Measurements from ENCODE around the gene MEGF11.

The MEGF11 gene

DNA sequence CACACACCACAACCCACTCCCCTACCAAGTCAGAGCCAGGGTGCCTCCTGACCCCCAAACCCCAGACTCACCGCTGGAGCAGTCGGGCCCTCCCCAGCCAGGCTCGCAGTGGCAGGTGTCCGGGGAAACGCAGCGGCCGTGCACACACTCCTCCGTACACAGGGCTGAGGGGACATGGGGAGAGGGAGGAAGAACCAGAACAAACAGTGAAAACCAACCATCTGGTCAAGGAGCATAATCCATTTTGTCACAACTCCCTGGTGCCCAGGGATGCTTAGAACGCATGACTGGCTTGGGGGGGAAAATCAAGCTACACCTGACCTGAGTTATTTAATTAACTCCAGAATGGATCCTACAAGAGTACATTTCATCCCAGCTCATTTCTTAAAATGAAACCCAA, 159.2 kb downstream of the MEGF11 start:
- TF ChIP-seq HDGF (IDR thresholded peaks at IDR 0.05; ENCODE audit: borderline replicate concordance) (no peak), FOXK2 (IDR thresholded peaks at IDR 0.05) (no peak), SP1 (IDR thresholded peaks at IDR 0.05) (no peak), BHLHE40 (IDR thresholded peaks at IDR 0.05; ENCODE audit: borderline replicate concordance) (no peak), ARNT (IDR thresholded peaks at IDR 0.05) (no peak), NFRKB (IDR thresholded peaks at IDR 0.05) (no peak)
- TF ChIP-seq, protein P1, sequence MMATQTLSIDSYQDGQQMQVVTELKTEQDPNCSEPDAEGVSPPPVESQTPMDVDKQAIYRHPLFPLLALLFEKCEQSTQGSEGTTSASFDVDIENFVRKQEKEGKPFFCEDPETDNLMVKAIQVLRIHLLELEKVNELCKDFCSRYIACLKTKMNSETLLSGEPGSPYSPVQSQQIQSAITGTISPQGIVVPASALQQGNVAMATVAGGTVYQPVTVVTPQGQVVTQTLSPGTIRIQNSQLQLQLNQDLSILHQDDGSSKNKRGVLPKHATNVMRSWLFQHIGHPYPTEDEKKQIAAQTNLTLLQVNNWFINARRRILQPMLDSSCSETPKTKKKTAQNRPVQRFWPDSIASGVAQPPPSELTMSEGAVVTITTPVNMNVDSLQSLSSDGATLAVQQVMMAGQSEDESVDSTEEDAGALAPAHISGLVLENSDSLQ (IDR thresholded peaks at IDR 0.05), result no peak
- ChIA-PET CTCF (no interaction called here), POLR2A (no interaction called here)
- no peak for DNase-seq (ENCODE audit: extremely low spot score)

DNA sequence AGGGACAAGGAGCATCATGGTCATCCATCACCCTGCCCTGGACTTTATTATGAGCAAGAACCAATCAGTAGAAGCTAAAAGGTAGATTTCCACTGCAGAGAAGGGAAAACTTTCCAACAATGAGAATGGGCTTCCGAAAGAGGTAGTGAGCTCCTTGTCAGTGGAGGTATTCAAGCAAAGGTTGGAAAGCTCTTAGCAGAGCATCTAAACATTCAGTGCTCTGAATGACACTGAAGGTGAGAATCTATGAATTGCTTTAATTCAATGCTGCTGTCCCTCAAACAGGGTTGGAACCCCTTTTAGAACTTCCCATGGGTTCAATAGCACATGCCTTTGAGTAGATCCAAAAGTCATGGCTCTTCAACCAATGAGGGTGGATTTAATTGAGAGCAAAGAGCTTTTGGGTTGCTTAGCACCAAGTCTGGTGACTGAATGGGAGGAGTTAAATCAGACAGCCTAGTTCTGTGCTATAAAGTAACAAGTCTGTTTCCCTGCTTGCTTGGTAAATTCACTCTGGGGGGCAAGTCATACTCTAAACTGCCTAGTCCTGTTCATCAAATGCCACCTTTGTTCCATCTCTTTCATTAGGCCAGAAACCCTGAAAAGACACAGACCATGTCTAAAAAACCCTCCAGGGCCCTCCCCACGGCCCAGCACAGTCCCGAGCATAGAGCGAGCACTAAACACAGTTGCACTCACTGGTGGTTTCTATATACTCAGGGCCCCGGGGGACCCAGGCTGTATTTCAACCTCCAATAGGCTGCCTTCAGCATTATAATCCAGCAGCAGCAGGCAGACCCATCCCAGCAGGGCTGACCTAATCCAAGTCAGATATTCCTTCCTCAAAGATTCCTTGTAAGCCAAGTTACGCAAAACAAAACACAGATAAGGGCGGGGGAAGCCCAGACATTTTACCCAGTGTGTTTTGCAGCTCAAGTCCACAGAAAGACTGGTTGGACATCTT, 161.2 kb downstream of the MEGF11 start:
- CTCF ChIA-PET, result interaction anchor here (0.6 kb wide), 1 partner anchor 163 kb away, joined by 3 read pairs; no protein-coding TSS in a partner anchor
- no peak for DNase-seq (ENCODE audit: extremely low spot score)

DNA sequence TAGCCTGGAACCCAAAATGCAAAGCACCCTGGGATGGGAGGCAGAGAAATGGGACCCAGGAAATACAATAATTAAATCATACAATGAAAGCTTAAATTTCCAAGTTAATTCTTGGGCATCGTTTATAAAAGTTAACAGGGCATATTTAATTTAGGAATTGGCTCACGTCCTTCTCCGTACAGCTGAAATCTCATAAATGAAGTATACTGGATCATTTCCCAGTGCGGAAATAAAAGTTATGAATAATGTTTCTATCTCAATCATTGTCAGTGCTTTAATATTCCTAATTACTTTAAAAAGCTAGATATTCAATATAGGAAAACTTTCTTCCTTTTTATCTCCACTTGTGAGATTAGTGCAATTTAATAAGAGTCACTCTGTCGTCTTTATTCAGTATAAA, 164.0 kb downstream of the MEGF11 start:
- DNase-seq (ENCODE audit: extremely low spot score), result no peak
- ChIA-PET CTCF (no interaction called here), POLR2A (no interaction called here)
- TF ChIP-seq LEF1 (IDR thresholded peaks at IDR 0.05; ENCODE audit: borderline replicate concordance), result no peak
- no peak for TF ChIP-seq HDGF (IDR thresholded peaks at IDR 0.05; ENCODE audit: borderline replicate concordance)
- TF ChIP-seq ZNF384 (IDR thresholded peaks at IDR 0.05), result no peak
- no peak for TF ChIP-seq FOXM1 (IDR thresholded peaks at IDR 0.05; ENCODE audit: borderline replicate concordance)
- no peak for TF ChIP-seq FOXK2 (IDR thresholded peaks at IDR 0.05)
- TF ChIP-seq ARNT (IDR thresholded peaks at IDR 0.05), result no peak
- TF ChIP-seq TARDBP (IDR thresholded peaks at IDR 0.05), result no peak
- no peak for TF ChIP-seq SUZ12 (IDR thresholded peaks at IDR 0.05)
- TF ChIP-seq, protein P1 (IDR thresholded peaks at IDR 0.05), result no peak

More for the DNA sequence above, 161.2 kb downstream of the MEGF11 start:
- no peak for TF ChIP-seq TARDBP (IDR thresholded peaks at IDR 0.05)
- TF ChIP-seq FOXK2 (IDR thresholded peaks at IDR 0.05), result no peak
- TF ChIP-seq LEF1 (IDR thresholded peaks at IDR 0.05; ENCODE audit: borderline replicate concordance), result no peak
- TF ChIP-seq CTBP1 (IDR thresholded peaks at IDR 0.05; ENCODE audit: borderline replicate concordance), result no peak
- no peak for TF ChIP-seq ELF4 (IDR thresholded peaks at IDR 0.05)
- no peak for TF ChIP-seq FOXA1 (IDR thresholded peaks at IDR 0.05)
- no peak for TF ChIP-seq L3MBTL2 (conservative IDR thresholded peaks at IDR 0.05)
- TF ChIP-seq SP1 (IDR thresholded peaks at IDR 0.05), result no peak
- no peak for TF ChIP-seq NFRKB (IDR thresholded peaks at IDR 0.05)
- POLR2A ChIA-PET, result no interaction called here

DNA sequence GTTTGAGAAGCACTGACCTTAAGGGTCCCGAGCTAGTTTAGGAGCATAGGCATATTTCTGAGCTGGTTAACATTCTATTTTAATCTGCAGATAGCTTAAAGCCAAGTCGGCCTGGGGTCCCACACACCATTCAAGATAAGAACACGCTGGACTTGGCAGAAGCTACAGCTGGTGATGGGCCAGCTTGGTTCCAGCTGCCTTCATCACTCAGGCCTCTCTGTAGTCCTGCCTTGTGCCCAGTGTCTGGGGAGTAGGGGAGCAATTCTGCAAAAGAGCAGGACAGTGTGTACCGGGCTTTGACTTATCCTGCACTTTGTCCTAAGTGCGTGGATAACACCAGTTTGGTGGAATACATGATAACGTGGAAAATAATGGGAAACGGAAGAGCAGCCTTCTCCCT, 164.5 kb downstream of the MEGF11 start:
- DNase-seq (ENCODE audit: extremely low spot score), result no peak
- ChIA-PET POLR2A (no interaction called here), CTCF (no interaction called here)
- no peak for TF ChIP-seq HDGF (IDR thresholded peaks at IDR 0.05; ENCODE audit: borderline replicate concordance)
- no peak for TF ChIP-seq TARDBP (IDR thresholded peaks at IDR 0.05)
- TF ChIP-seq NFRKB (IDR thresholded peaks at IDR 0.05), result no peak
- no peak for TF ChIP-seq ARNT (IDR thresholded peaks at IDR 0.05)

DNA sequence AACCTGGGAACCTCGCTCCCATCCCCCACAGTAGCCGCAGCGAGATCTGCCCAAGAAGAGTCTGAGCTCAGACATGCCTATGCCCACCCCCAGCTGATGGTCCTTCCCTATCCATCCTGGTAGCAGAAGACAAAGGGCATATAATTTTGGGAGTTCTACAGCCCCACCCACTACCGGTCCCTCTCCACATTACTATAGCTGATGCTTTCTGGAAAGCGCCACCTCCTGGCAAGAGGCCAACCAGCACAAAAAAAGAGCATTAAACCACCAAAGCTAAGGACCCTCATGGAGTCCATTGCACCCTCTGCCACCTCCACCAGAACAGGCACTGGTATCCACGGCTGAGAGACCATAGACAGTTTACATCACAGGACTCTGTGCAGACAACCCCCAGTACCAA, 168.4 kb downstream of the MEGF11 start:
- ChIA-PET CTCF (interaction anchor here (2.0 kb wide), 1 partner anchor 11 kb away, joined by 4 read pairs; no protein-coding TSS in a partner anchor), POLR2A (no interaction called here)
- TF ChIP-seq CTBP1 (IDR thresholded peaks at IDR 0.05; ENCODE audit: borderline replicate concordance) (no peak), HDGF (IDR thresholded peaks at IDR 0.05; ENCODE audit: borderline replicate concordance) (no peak), ARNT (IDR thresholded peaks at IDR 0.05) (no peak), FOXA1 (IDR thresholded peaks at IDR 0.05) (no peak), L3MBTL2 (conservative IDR thresholded peaks at IDR 0.05) (no peak), NFRKB (IDR thresholded peaks at IDR 0.05) (no peak), ELF4 (IDR thresholded peaks at IDR 0.05) (no peak), SP1 (IDR thresholded peaks at IDR 0.05) (no peak), BHLHE40 (IDR thresholded peaks at IDR 0.05; ENCODE audit: borderline replicate concordance) (no peak), ZNF384 (IDR thresholded peaks at IDR 0.05) (no peak), TARDBP (IDR thresholded peaks at IDR 0.05) (no peak), SUZ12 (IDR thresholded peaks at IDR 0.05) (no peak), FOXK2 (IDR thresholded peaks at IDR 0.05) (no peak)
- TF ChIP-seq, protein P1 (IDR thresholded peaks at IDR 0.05), result no peak
- no peak for DNase-seq (ENCODE audit: extremely low spot score)

DNA sequence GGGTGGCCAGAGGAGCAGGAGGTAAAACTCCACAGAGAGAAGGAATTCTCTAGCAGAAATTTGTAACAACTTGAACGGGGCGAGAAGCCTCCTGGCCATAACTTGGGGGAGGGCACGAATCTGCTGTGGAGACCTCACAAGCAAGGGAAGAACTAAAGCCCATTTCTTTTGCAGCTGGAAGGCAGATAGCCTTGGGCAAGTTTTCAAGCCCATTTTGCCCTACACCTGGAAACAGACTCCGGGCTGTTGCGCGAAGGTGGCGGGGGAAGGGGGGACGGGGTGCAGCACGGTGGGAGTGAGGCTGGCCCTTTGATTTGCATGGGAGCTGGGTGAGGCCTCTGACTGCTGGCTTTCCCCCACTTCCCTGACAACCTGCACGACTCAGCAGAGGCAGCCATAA, 168.8 kb downstream of the MEGF11 start:
- no peak for DNase-seq (ENCODE audit: extremely low spot score)
- TF ChIP-seq BHLHE40 (IDR thresholded peaks at IDR 0.05; ENCODE audit: borderline replicate concordance) (no peak), L3MBTL2 (conservative IDR thresholded peaks at IDR 0.05) (no peak), SP1 (IDR thresholded peaks at IDR 0.05) (no peak), FOXK2 (IDR thresholded peaks at IDR 0.05) (no peak), LEF1 (IDR thresholded peaks at IDR 0.05; ENCODE audit: borderline replicate concordance) (no peak), FOXM1 (IDR thresholded peaks at IDR 0.05; ENCODE audit: borderline replicate concordance) (no peak), FOXA1 (IDR thresholded peaks at IDR 0.05) (no peak), ARNT (IDR thresholded peaks at IDR 0.05) (no peak), HDGF (IDR thresholded peaks at IDR 0.05; ENCODE audit: borderline replicate concordance) (no peak), NFRKB (IDR thresholded peaks at IDR 0.05) (no peak), SUZ12 (IDR thresholded peaks at IDR 0.05) (no peak), TARDBP (IDR thresholded peaks at IDR 0.05) (no peak)
- TF ChIP-seq, protein P1 (IDR thresholded peaks at IDR 0.05), result no peak
- ChIA-PET POLR2A (no interaction called here), CTCF (interaction anchor here (0.6 to 2.0 kb wide), 2 partner anchors 12 to 40 kb away, joined by 3 to 4 read pairs; no protein-coding TSS in a partner anchor)
